SK-N-SH (cell line): ENCODE data around the gene TRIM8. TPM values are rescaled to one million over a fixed set of nuclear protein-coding genes. Genes with fewer than 3 reads are reported as not detected.
A peak's percentile ranks its signal among the peaks of the same experiment; 100 is the strongest.

Experiments
- CTCF ChIA-PET: fragments of 300-600, 350-600 bp; formaldehyde crosslinking; extraction: SDS; loops from one replicate; lab custom pipeline; 2021; lab: Yijun Ruan, JAX
- POLR2A ChIA-PET: fragments of 350-600 bp; sonication (Branson Sonifier 250); formaldehyde crosslinking; extraction: SDS; loops from one replicate; lab custom pipeline; 2020; ENCODE audit warnings: antibody characterized with exemption, inconsistent platforms; lab: Yijun Ruan, JAX
- DNase-seq: peaks from one replicate; pipeline ENCODE4 v3.0.0; 2012
- H2AFZ ChIP-seq: fragments of 200-600 bp; sonication (generic); 2 replicates; pipeline ENCODE4 v1.8.1; 2016; ENCODE audit warnings: antibody characterized with exemption, mild to moderate bottlenecking, low read depth
- H3F3A ChIP-seq: fragments of 200-600 bp; sonication (generic); replicated peaks from 2 replicates; pipeline ENCODE3; 2016; ENCODE audit warnings: antibody characterized with exemption, mild to moderate bottlenecking; ENCODE audit not compliant: insufficient read depth
- H3K27ac ChIP-seq, 2 experiments: fragments of 200-500 bp in 1 of 2; fragments of 200-600 bp in 1 of 2; sonication (Bioruptor generic) in 1 of 2; sonication (generic), shearing (Covaris generic) in 1 of 2; 2 replicates each; pipeline versions ENCODE4 v1.5.1 to v1.6.1; 2014 to 2016; ENCODE audit warnings: low read depth in 2 of 2, inconsistent platforms in 1 of 2, low read length in 1 of 2, mild to moderate bottlenecking in 1 of 2, mixed read lengths in 1 of 2
- H3K27me3 ChIP-seq: fragments of 200-600 bp; sonication (generic), shearing (Covaris generic); 2 replicates; pipeline ENCODE4 v1.6.1; 2016; ENCODE audit warnings: mixed run types; ENCODE audit not compliant: insufficient read depth
- H3K36me3 ChIP-seq, 2 experiments: fragments of 200-500 bp in 1 of 2; fragments of 200-600 bp in 1 of 2; sonication (Bioruptor generic) in 1 of 2; sonication (generic) in 1 of 2; replicated peaks in 1 of 2; 2 replicates each; pipeline versions ENCODE3 to v1.5.1; 2014 to 2016; ENCODE audit warnings: low read length in 1 of 2, mild to moderate bottlenecking in 1 of 2; ENCODE audit not compliant: insufficient read depth in 2 of 2, control insufficient read depth in 1 of 2
- H3K4me1 ChIP-seq, 2 experiments: fragments of 200-500 bp in 1 of 2; fragments of 200-600 bp in 1 of 2; sonication (Bioruptor generic) in 1 of 2; sonication (generic), shearing (Covaris generic) in 1 of 2; 2 replicates each; pipeline versions ENCODE4 v1.5.1 to v1.6.1; 2014 to 2016; ENCODE audit warnings: low read depth in 1 of 2, low read length in 1 of 2, mixed run types in 1 of 2; ENCODE audit not compliant: insufficient read depth in 2 of 2, control insufficient read depth in 1 of 2
- H3K4me2 ChIP-seq: fragments of 200-600 bp; sonication (generic), shearing (Covaris generic); 2 replicates; pipeline ENCODE4 v1.6.1; 2017; ENCODE audit warnings: mixed run types
- H3K4me3 ChIP-seq, 2 experiments: fragments of 200-500 bp in 1 of 2; fragments of 200-600 bp in 1 of 2; sonication (Bioruptor generic) in 1 of 2; sonication (generic), shearing (Covaris generic) in 1 of 2; 2 replicates each; pipeline versions ENCODE4 v1.5.1 to v1.8.1; 2014 to 2016; ENCODE audit warnings: low read depth in 2 of 2, inconsistent platforms in 1 of 2, low read length in 1 of 2, mild to moderate bottlenecking in 1 of 2, mixed read lengths in 1 of 2, moderate library complexity in 1 of 2
- H3K79me2 ChIP-seq: fragments of 200-600 bp; sonication (generic); 2 replicates; pipeline ENCODE4 v1.8.1; 2017; ENCODE audit warnings: mild to moderate bottlenecking; ENCODE audit not compliant: insufficient read depth
- H3K9ac ChIP-seq: fragments of 200-600 bp; sonication (generic); 2 replicates; pipeline ENCODE4 v1.6.1; 2017; ENCODE audit warnings: mixed run types
- H3K9me2 ChIP-seq: fragments of 200-600 bp; sonication (generic); 2 replicates; pipeline ENCODE4 v1.6.1; 2017; ENCODE audit warnings: mixed run types
- H3K9me3 ChIP-seq: fragments of 200-600 bp; sonication (generic); 2 replicates; pipeline ENCODE4 v1.6.1; 2017; ENCODE audit warnings: mixed run types, mild to moderate bottlenecking, moderate library complexity
- H4K20me1 ChIP-seq: fragments of 200-600 bp; sonication (generic); 2 replicates; pipeline ENCODE4 v1.6.1; 2017; ENCODE audit warnings: mild to moderate bottlenecking, mixed run types; ENCODE audit not compliant: insufficient read depth
- CHD2 ChIP-seq: fragments of 150-350 bp; IDR thresholded peaks from 2 replicates; pipeline ENCODE4 v1.6.1; 2018; ENCODE audit warnings: low read length; ENCODE audit not compliant: partially characterized antibody
- CTCF ChIP-seq: fragments of 200-600 bp; sonication (generic); IDR thresholded peaks from 2 replicates; pipeline ENCODE4 v1.6.1; 2017; ENCODE audit warnings: antibody characterized with exemption, mild to moderate bottlenecking, moderate library complexity
- FOXJ3 ChIP-seq: sonication (generic); formaldehyde crosslinking; IDR thresholded peaks from 2 replicates; pipeline ENCODE4 v1.5.1; 2020; ENCODE audit warnings: mild to moderate bottlenecking, missing genetic modification reagents
- GATA2 ChIP-seq: sonication (generic); formaldehyde crosslinking; IDR thresholded peaks from 2 replicates; pipeline ENCODE4 v1.5.0; 2020; ENCODE audit warnings: mild to moderate bottlenecking, missing genetic modification reagents
- MXI1 ChIP-seq: IDR thresholded peaks from 2 replicates; pipeline ENCODE4 v1.6.1; 2012; ENCODE audit warnings: mild to moderate bottlenecking, low read depth, low read length, improper control_type of control experiment
- NRF1 ChIP-seq: IDR thresholded peaks from 2 replicates; pipeline ENCODE4 v1.6.1; 2012; ENCODE audit warnings: low read depth, mild to moderate bottlenecking, low read length
- PBX3 ChIP-seq: IDR thresholded peaks from 2 replicates; pipeline ENCODE4; 2012
- POLR2AphosphoS5 ChIP-seq: IDR thresholded peaks from 2 replicates; pipeline ENCODE4 v1.6.1; 2012; ENCODE audit warnings: low read depth, low read length
- RCOR1 ChIP-seq: fragments of 150-350 bp; IDR thresholded peaks from 2 replicates; pipeline ENCODE4 v1.6.1; 2017; ENCODE audit warnings: antibody characterized with exemption, low read length
- RFX5 ChIP-seq: IDR thresholded peaks from 2 replicates; pipeline ENCODE4 v1.6.1; 2012; ENCODE audit warnings: mild to moderate bottlenecking, improper control_type of control experiment, low read length
- TAF1 ChIP-seq: IDR thresholded peaks from 2 replicates; pipeline ENCODE4 v1.6.1; 2012; ENCODE audit warnings: low read depth, mild to moderate bottlenecking, low read length, moderate library complexity, borderline replicate concordance
- WGBS: methylation state at CpG from one replicate; pipeline ENCODE4 v1.1.6; 2017; ENCODE audit warnings: low lambda C conversion rate; 5-methylcytosine and 5-hydroxymethylcytosine counted together
- polyA plus RNA-seq, 3 experiments: library from polyadenylated mRNA; depleted of rRNA; stranded (reverse); fragments of >200 nt; gene quantifications; 2 replicates each; pipeline ENCODE4 v1.2.3, GENCODE V29; 2012

The TRIM8 gene
- polyA plus RNA-seq, 1 of the 3 experiments (the other 2 are of a cell fraction) = 108 TPM

GRCh38 chr10:102650655-102651454 lies 6.6 kb downstream of the TRIM8 start (continued):
- TF ChIP-seq RCOR1 (no peak), CTCF (no peak)

- Histone ChIP-seq H2AFZ (no peak overlapping the region), H3K9me2 (no peaks in the 10 kb centered on the region), H3K27me3 (no peaks in the 10 kb centered on the region), H3K4me3 (no peak overlapping the region), H3K27ac (peak overlapping the region in 1 of 2 experiments; percentile 1; a peak in 1 of 4 replicates), H3K4me2 (no peak overlapping the region), H4K20me1 (peaks cover 87% of the 10 kb centered on the region), H3K9ac (no peak overlapping the region), H3K4me1 (peaks cover 28 to 49% of the 10 kb centered on the region in 2 experiments; a peak in 3 of 4 replicates), H3F3A (peaks cover 6% of the 10 kb centered on the region), H3K79me2 (peaks cover 92% of the 10 kb centered on the region), H3K9me3 (no peaks in the 10 kb centered on the region), H3K36me3 (peaks cover 16 to 34% of the 10 kb centered on the region in 2 experiments)
- TF ChIP-seq TAF1 (no peak), PBX3 (no peak), NRF1 (no peak), FOXJ3 (CRISPR knock-in tag) (no peak), CHD2 (no peak), POLR2AphosphoS5 (no peak), GATA2 (CRISPR knock-in tag) (no peak), RFX5 (no peak), MXI1 (no peak)
- ChIA-PET CTCF (interaction anchor here (1.3 to 3.6 kb wide), 2 partner anchors 18 to 258 kb away, joined by 3 to 33 read pairs; no protein-coding TSS in a partner anchor), POLR2A (interaction anchor here (1.1 kb wide), 1 partner anchor 19 kb away, joined by 3 read pairs; no protein-coding TSS in a partner anchor)
- WGBS = 100% methylated on average over 1 of the region's 11 CpGs
- no peak for DNase-seq
Measured at GRCh38 chr10:102651455-102652169, 7.3 kb downstream of the TRIM8 start.
